ENCODE measurements around the gene OTOA.
"Not testable (repeated sequence)": the region's sequence is repeated elsewhere in the genome, so short reads cannot be mapped to it uniquely, and the experiment has no call there.

OTOA gene

GRCh38 chr16:21714369-21714618, 50.5 kb downstream of the OTOA start:
- H3K79me1 ChIP-seq (ENCODE audit: low read length); H2AK5ac ChIP-seq (ENCODE audit: low read length); H3K18ac ChIP-seq (ENCODE audit: low read length); H3K4me3 ChIP-seq (ENCODE audit: low read depth, low read length); H3K27me3 ChIP-seq (ENCODE audit: insufficient read depth, low read length); H4K12ac ChIP-seq (ENCODE audit: low read depth, low read length); H2AFZ ChIP-seq (ENCODE audit: insufficient read depth, low read length, poor library complexity); H3K36me3 ChIP-seq (ENCODE audit: control insufficient read depth in 1 of 2, insufficient read depth in 2 of 2, low read length in 2 of 2); H3K4ac ChIP-seq (ENCODE audit: low read depth, low read length); DNase-seq; H2BK12ac ChIP-seq (ENCODE audit: low read length); H4K91ac ChIP-seq (ENCODE audit: low read depth, low read length); H3K9ac ChIP-seq (ENCODE audit: low read length); H3K9me3 ChIP-seq (ENCODE audit: insufficient read depth, low read depth, low read length); H2BK5ac ChIP-seq (ENCODE audit: low read depth, low read length, poor library complexity); H3K4me1 ChIP-seq (ENCODE audit: control insufficient read depth in 1 of 2, insufficient read depth in 2 of 2, low read length in 2 of 2); H3K23ac ChIP-seq (ENCODE audit: low read length); H3K4me2 ChIP-seq (ENCODE audit: low read length); H3K27ac ChIP-seq (ENCODE audit: low read depth, low read length); H3K14ac ChIP-seq (ENCODE audit: low read length); H3K79me2 ChIP-seq (ENCODE audit: control insufficient read depth, insufficient read depth, low read length, poor library complexity); H4K8ac ChIP-seq (ENCODE audit: low read depth, low read length); H2BK120ac ChIP-seq (ENCODE audit: insufficient read depth, low read length, poor library complexity): not testable (repeated sequence)

- no peak overlapping the region for H3K9ac ChIP-seq (ENCODE audit: low read length)
- no peaks in the 10 kb centered on the region for H3K9me3 ChIP-seq (ENCODE audit: insufficient read depth, low read depth, low read length)
- H4K91ac ChIP-seq (ENCODE audit: low read depth, low read length): no peak overlapping the region
- no peak overlapping the region for H4K8ac ChIP-seq (ENCODE audit: low read depth, low read length)
- no peak overlapping the region for H2BK120ac ChIP-seq (ENCODE audit: insufficient read depth, low read length, poor library complexity)
- H3K27me3 ChIP-seq (ENCODE audit: insufficient read depth, low read length): no peaks in the 10 kb centered on the region
- H3K4me2 ChIP-seq (ENCODE audit: low read length): no peak overlapping the region
- H3K18ac ChIP-seq (ENCODE audit: low read length): no peak overlapping the region
- H3K23ac ChIP-seq (ENCODE audit: low read length): no peak overlapping the region
- no peak overlapping the region for H3K27ac ChIP-seq (ENCODE audit: low read depth, low read length)
- no peaks in the 10 kb centered on the region for H3K4me1 ChIP-seq (ENCODE audit: control insufficient read depth in 1 of 2, insufficient read depth in 2 of 2, low read length in 2 of 2)
- no peaks in the 10 kb centered on the region for H3K36me3 ChIP-seq (ENCODE audit: control insufficient read depth in 1 of 2, insufficient read depth in 2 of 2, low read length in 2 of 2)
- H2AFZ ChIP-seq (ENCODE audit: insufficient read depth, low read length, poor library complexity): no peak overlapping the region
- no peaks in the 10 kb centered on the region for H3K79me1 ChIP-seq (ENCODE audit: low read length)
- H3K79me2 ChIP-seq (ENCODE audit: control insufficient read depth, insufficient read depth, low read length, poor library complexity): no peaks in the 10 kb centered on the region
- H2BK12ac ChIP-seq (ENCODE audit: low read length): no peak overlapping the region
- no peak overlapping the region for H2BK5ac ChIP-seq (ENCODE audit: low read depth, low read length, poor library complexity)
- H4K12ac ChIP-seq (ENCODE audit: low read depth, low read length): no peak overlapping the region
- H3K14ac ChIP-seq (ENCODE audit: low read length): no peak overlapping the region
- no peak overlapping the region for H3K4me3 ChIP-seq (ENCODE audit: low read depth, low read length)
- H2AK5ac ChIP-seq (ENCODE audit: low read length): no peak overlapping the region
- no peak overlapping the region for H3K4ac ChIP-seq (ENCODE audit: low read depth, low read length)
- DNase-seq: no peak
- WGBS (ENCODE audit: extremely low coverage, insufficient coverage, insufficient read length): no CpG with 5 or more reads among the region's 10 CpGs
Measured at GRCh38 chr16:21717608-21718007, 53.8 kb downstream of the OTOA start.

DNA sequence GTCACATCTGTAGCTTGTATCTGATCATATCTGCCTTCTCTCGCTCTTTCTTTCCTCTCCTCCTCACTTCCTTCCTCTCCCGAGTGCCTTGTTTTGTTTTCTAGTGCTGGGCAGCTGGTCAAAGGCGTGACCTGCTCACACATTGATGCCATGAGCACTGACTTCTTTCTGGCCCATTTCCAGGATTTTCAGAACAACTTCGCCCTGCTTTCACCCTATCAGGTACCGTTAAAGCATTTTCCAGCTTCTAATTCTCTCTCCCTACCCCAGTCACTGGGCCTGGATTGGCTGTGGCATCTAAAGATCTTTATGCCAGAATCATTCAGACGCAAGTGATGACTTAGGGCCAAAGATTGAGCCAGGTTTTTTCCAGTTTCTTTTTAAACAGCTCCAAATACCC, 55.5 kb downstream of the OTOA start:
- Histone ChIP-seq H3K4me1 (ENCODE audit: control insufficient read depth in 1 of 2, insufficient read depth in 2 of 2, low read length in 2 of 2) (no peaks in the 10 kb centered on the region), H4K91ac (ENCODE audit: low read depth, low read length) (no peak overlapping the region), H3K9ac (ENCODE audit: low read length) (no peak overlapping the region), H3K36me3 (ENCODE audit: control insufficient read depth in 1 of 2, insufficient read depth in 2 of 2, low read length in 2 of 2) (no peaks in the 10 kb centered on the region), H3K79me1 (ENCODE audit: low read length) (no peaks in the 10 kb centered on the region), H4K12ac (ENCODE audit: low read depth, low read length) (no peak overlapping the region), H2BK120ac (ENCODE audit: insufficient read depth, low read length, poor library complexity) (no peak overlapping the region), H3K14ac (ENCODE audit: low read length) (no peak overlapping the region), H4K8ac (ENCODE audit: low read depth, low read length) (no peak overlapping the region), H3K27ac (ENCODE audit: low read depth, low read length) (no peak overlapping the region), H3K18ac (ENCODE audit: low read length) (no peak overlapping the region), H2AK5ac (ENCODE audit: low read length) (no peak overlapping the region), H3K4ac (ENCODE audit: low read depth, low read length) (no peak overlapping the region), H3K23ac (ENCODE audit: low read length) (no peak overlapping the region), H2BK5ac (ENCODE audit: low read depth, low read length, poor library complexity) (no peak overlapping the region), H2BK12ac (ENCODE audit: low read length) (no peak overlapping the region), H3K79me2 (ENCODE audit: control insufficient read depth, insufficient read depth, low read length, poor library complexity) (no peaks in the 10 kb centered on the region), H3K4me2 (ENCODE audit: low read length) (no peak overlapping the region), H3K4me3 (ENCODE audit: low read depth, low read length) (no peak overlapping the region), H2AFZ (ENCODE audit: insufficient read depth, low read length, poor library complexity) (no peak overlapping the region), H3K27me3 (ENCODE audit: insufficient read depth, low read length) (no peaks in the 10 kb centered on the region), H3K9me3 (ENCODE audit: insufficient read depth, low read depth, low read length) (no peaks in the 10 kb centered on the region)
- DNase-seq: no peak
- WGBS (ENCODE audit: extremely low coverage, insufficient coverage, insufficient read length): no CpG with 5 or more reads among the region's 6 CpGs

DNA sequence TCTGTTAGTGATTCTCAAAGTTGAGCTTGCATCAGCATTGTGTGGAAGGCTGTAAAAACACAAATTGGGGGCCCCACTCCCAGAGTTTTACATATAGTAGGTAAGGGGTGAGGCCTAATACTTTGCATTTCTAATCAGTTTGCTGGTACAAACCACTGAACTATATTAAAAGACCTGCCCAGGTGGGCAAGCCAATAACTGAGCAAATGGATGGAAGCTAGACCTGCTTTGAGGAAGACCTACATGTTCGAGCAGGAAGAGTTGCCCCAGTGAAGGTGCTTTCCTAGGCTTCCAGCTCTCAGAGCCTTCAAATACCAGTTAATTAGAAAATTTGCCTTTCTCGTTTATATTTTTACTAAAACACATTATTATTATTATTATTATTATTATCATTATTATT, 56.8 kb downstream of the OTOA start:
- Histone ChIP-seq H3K9ac (ENCODE audit: low read length) (no peak overlapping the region), H3K4me2 (ENCODE audit: low read length) (no peak overlapping the region), H2AK5ac (ENCODE audit: low read length) (no peak overlapping the region), H3K14ac (ENCODE audit: low read length) (no peak overlapping the region), H2AFZ (ENCODE audit: insufficient read depth, low read length, poor library complexity) (no peak overlapping the region), H4K12ac (ENCODE audit: low read depth, low read length) (no peak overlapping the region), H3K79me1 (ENCODE audit: low read length) (no peaks in the 10 kb centered on the region), H3K18ac (ENCODE audit: low read length) (no peak overlapping the region), H3K9me3 (ENCODE audit: insufficient read depth, low read depth, low read length) (no peaks in the 10 kb centered on the region), H2BK12ac (ENCODE audit: low read length) (no peak overlapping the region), H3K27me3 (ENCODE audit: insufficient read depth, low read length) (no peaks in the 10 kb centered on the region), H3K23ac (ENCODE audit: low read length) (no peak overlapping the region), H3K4ac (ENCODE audit: low read depth, low read length) (no peak overlapping the region), H3K36me3 (ENCODE audit: control insufficient read depth in 1 of 2, insufficient read depth in 2 of 2, low read length in 2 of 2) (no peaks in the 10 kb centered on the region), H2BK5ac (ENCODE audit: low read depth, low read length, poor library complexity) (no peak overlapping the region), H3K79me2 (ENCODE audit: control insufficient read depth, insufficient read depth, low read length, poor library complexity) (no peaks in the 10 kb centered on the region), H3K4me1 (ENCODE audit: control insufficient read depth in 1 of 2, insufficient read depth in 2 of 2, low read length in 2 of 2) (no peaks in the 10 kb centered on the region), H4K91ac (ENCODE audit: low read depth, low read length) (no peak overlapping the region), H2BK120ac (ENCODE audit: insufficient read depth, low read length, poor library complexity) (no peak overlapping the region), H4K8ac (ENCODE audit: low read depth, low read length) (no peak overlapping the region), H3K4me3 (ENCODE audit: low read depth, low read length) (no peak overlapping the region), H3K27ac (ENCODE audit: low read depth, low read length) (no peak overlapping the region)
- no peak for DNase-seq
- WGBS (ENCODE audit: extremely low coverage, insufficient coverage, insufficient read length): no CpG with 5 or more reads among the region's 2 CpGs
